IMR-90 (cell line): ENCODE data around the gene WDR70.

Source experiments
- BHLHE40 ChIP-seq: fragments of 150-350 bp; IDR thresholded peaks from 2 replicates; pipeline ENCODE4 v1.6.1; 2016; ENCODE audit warnings: mild to moderate bottlenecking, low read depth, low read length
- CEBPB ChIP-seq: IDR thresholded peaks from 2 replicates; pipeline ENCODE4 v1.6.1; 2012; ENCODE audit warnings: low read depth, low read length, improper control_type of control experiment
- MAFK ChIP-seq: IDR thresholded peaks from 2 replicates; pipeline ENCODE4 v1.6.1; 2012; ENCODE audit warnings: low read depth, low read length, improper control_type of control experiment
- MAZ ChIP-seq: IDR thresholded peaks from 2 replicates; pipeline ENCODE4 v1.6.1; 2012; ENCODE audit warnings: low read depth, mild to moderate bottlenecking, low read length, improper control_type of control experiment, moderate library complexity, borderline replicate concordance
- MXI1 ChIP-seq: IDR thresholded peaks from 2 replicates; pipeline ENCODE4 v1.6.1; 2012; ENCODE audit warnings: low read depth, mild to moderate bottlenecking, low read length, moderate library complexity, borderline replicate concordance
- POLR2A ChIP-seq: IDR thresholded peaks from 2 replicates; pipeline ENCODE4 v1.6.1; 2012; ENCODE audit warnings: mild to moderate bottlenecking, low read depth, low read length
- RAD21 ChIP-seq: IDR thresholded peaks from 2 replicates; pipeline ENCODE4 v1.6.1; 2012; ENCODE audit warnings: low read length, improper control_type of control experiment
- RCOR1 ChIP-seq: IDR thresholded peaks from 2 replicates; pipeline ENCODE4 v1.6.1; 2012; ENCODE audit warnings: mild to moderate bottlenecking, low read length, improper control_type of control experiment; ENCODE audit not compliant: insufficient replicate concordance
- RFX5 ChIP-seq: IDR thresholded peaks from 2 replicates; pipeline ENCODE4 v1.8.0; 2012; ENCODE audit warnings: low read depth, mild to moderate bottlenecking, low read length, moderate library complexity
- USF2 ChIP-seq: fragments of 150-350 bp; IDR thresholded peaks from 2 replicates; pipeline ENCODE4 v1.6.1; 2017; ENCODE audit warnings: mild to moderate bottlenecking, antibody characterized with exemption, low read length, low read depth
- TF ChIP-seq, protein P1 (sequence below): conservative IDR thresholded peaks from 2 replicates; pipeline ENCODE4 v1.5.1; 2012; ENCODE audit warnings: mild to moderate bottlenecking, low read depth, low read length, improper control_type of control experiment
- TF ChIP-seq, protein P2 (sequence below): fragments of 150-350 bp; IDR thresholded peaks from 2 replicates; pipeline ENCODE4 v1.6.1; 2016; ENCODE audit warnings: low read depth, mild to moderate bottlenecking, low read length, moderate library complexity, borderline replicate concordance

DNA sequence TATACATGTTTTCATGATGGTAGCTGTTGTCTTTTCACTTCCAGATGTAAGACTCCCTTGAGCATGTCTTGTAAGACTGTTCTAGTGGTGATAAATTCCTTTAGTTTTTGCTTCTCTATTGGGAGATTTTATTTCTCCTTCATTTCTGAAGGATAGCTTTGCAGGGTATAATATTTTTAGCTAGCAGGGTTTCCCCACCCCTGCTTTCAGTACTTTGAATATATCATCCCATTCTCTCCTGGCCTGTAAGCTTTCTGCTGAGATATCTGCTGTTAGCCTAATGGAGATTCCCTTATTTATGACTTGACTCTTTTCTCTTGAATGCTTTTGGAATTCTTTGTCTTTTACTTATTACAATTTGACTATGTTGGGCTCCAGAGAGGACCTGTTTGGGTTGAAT, 249.8 kb downstream of the WDR70 start:
- TF ChIP-seq POLR2A: no peak
- TF ChIP-seq, protein P1, sequence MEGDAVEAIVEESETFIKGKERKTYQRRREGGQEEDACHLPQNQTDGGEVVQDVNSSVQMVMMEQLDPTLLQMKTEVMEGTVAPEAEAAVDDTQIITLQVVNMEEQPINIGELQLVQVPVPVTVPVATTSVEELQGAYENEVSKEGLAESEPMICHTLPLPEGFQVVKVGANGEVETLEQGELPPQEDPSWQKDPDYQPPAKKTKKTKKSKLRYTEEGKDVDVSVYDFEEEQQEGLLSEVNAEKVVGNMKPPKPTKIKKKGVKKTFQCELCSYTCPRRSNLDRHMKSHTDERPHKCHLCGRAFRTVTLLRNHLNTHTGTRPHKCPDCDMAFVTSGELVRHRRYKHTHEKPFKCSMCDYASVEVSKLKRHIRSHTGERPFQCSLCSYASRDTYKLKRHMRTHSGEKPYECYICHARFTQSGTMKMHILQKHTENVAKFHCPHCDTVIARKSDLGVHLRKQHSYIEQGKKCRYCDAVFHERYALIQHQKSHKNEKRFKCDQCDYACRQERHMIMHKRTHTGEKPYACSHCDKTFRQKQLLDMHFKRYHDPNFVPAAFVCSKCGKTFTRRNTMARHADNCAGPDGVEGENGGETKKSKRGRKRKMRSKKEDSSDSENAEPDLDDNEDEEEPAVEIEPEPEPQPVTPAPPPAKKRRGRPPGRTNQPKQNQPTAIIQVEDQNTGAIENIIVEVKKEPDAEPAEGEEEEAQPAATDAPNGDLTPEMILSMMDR: no peak
- TF ChIP-seq, protein P2, sequence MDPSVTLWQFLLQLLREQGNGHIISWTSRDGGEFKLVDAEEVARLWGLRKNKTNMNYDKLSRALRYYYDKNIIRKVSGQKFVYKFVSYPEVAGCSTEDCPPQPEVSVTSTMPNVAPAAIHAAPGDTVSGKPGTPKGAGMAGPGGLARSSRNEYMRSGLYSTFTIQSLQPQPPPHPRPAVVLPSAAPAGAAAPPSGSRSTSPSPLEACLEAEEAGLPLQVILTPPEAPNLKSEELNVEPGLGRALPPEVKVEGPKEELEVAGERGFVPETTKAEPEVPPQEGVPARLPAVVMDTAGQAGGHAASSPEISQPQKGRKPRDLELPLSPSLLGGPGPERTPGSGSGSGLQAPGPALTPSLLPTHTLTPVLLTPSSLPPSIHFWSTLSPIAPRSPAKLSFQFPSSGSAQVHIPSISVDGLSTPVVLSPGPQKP: no peak
- no peak for TF ChIP-seq RCOR1
- no peak for TF ChIP-seq RFX5
- TF ChIP-seq RAD21: no peak
- TF ChIP-seq BHLHE40: no peak
- TF ChIP-seq USF2: no peak
- TF ChIP-seq CEBPB: no peak
- no peak for TF ChIP-seq MAZ
- TF ChIP-seq MXI1: no peak
- no peak for TF ChIP-seq MAFK
